H1 (cell line): ENCODE measurements around the gene SREK1IP1. TPM values are rescaled to one million over a fixed set of nuclear protein-coding genes. Genes with fewer than 3 reads are reported as not detected.

Experiments used
- CTCF ChIA-PET: fragments of 300-600 bp; sonication (Branson Sonifier 250); formaldehyde crosslinking; loops from one replicate; lab custom pipeline; 2021; ENCODE audit not compliant: partially characterized antibody; lab: Charles Lee
- POLR2A ChIA-PET: fragments of 300-600 bp; sonication (Branson Sonifier 250); formaldehyde crosslinking; loops from one replicate; lab custom pipeline; 2021; ENCODE audit warnings: inconsistent platforms; ENCODE audit not compliant: partially characterized antibody; lab: Charles Lee
- DNase-seq, 2 experiments: peaks; one replicate each; pipeline versions ENCODE4 v3.0.0 to v3.0.0-alpha.2; 2010 to 2022; ENCODE audit warnings: low spot score in 2 of 2, low read depth in 1 of 2, mixed read lengths in 1 of 2
- FAIRE-seq: peaks from 2 replicates; lab custom pipeline; 2011; peaks lifted over from hg19 to GRCh38; lab: Jason Lieb, UNC
- H2AFZ ChIP-seq: 2 replicates; pipeline ENCODE4 v1.8.1; 2012; ENCODE audit warnings: low read length, inconsistent platforms
- H2AK5ac ChIP-seq: 2 replicates; pipeline ENCODE4 v1.6.1; 2013; ENCODE audit warnings: low read depth, low read length
- H2BK120ac ChIP-seq: replicated peaks from 2 replicates; pipeline ENCODE3; 2013; ENCODE audit warnings: low read depth, low read length, inconsistent platforms
- H2BK12ac ChIP-seq: 2 replicates; pipeline ENCODE4 v1.6.1; 2013; ENCODE audit warnings: low read depth, low read length
- H2BK15ac ChIP-seq: 2 replicates; pipeline ENCODE4 v1.6.1; 2013; ENCODE audit warnings: low read length
- H2BK20ac ChIP-seq: 2 replicates; pipeline ENCODE4 v1.6.1; 2013; ENCODE audit warnings: low read length
- H2BK5ac ChIP-seq: 2 replicates; pipeline ENCODE4 v1.6.1; 2013; ENCODE audit warnings: low read depth, low read length
- H3K14ac ChIP-seq: 2 replicates; pipeline ENCODE4 v1.6.1; 2013; ENCODE audit warnings: inconsistent platforms; ENCODE audit not compliant: insufficient read length
- H3K18ac ChIP-seq: 2 replicates; pipeline ENCODE4 v1.6.1; 2013; ENCODE audit warnings: low read length; ENCODE audit errors: extremely low read depth
- H3K23ac ChIP-seq: 2 replicates; pipeline ENCODE4 v1.6.1; 2013; ENCODE audit warnings: inconsistent platforms; ENCODE audit not compliant: insufficient read length
- H3K23me2 ChIP-seq: 2 replicates; pipeline ENCODE4 v1.6.1; 2013; ENCODE audit warnings: low read depth, low read length
- H3K27ac ChIP-seq: 2 replicates; pipeline ENCODE4 v1.6.1; 2011; ENCODE audit warnings: low read depth, low read length, inconsistent platforms
- H3K27me3 ChIP-seq, 4 experiments: replicated peaks in 1 of 4; 1 replicate in 1 of 4; 2 replicates in 3 of 4; pipeline versions ENCODE4 v1.6.1 to v1.8.1; 2011 to 2013; ENCODE audit warnings: low read length in 3 of 4, mild to moderate bottlenecking in 3 of 4, inconsistent platforms in 2 of 4, mixed read lengths in 2 of 4, moderate library complexity in 1 of 4; ENCODE audit not compliant: control insufficient read depth in 3 of 4, insufficient read depth in 3 of 4; ENCODE audit errors: extremely low read depth in 1 of 4
- H3K36me3 ChIP-seq, 4 experiments: 2 replicates each; pipeline versions ENCODE4 v1.6.1 to v1.8.1; 2011 to 2013; ENCODE audit warnings: mild to moderate bottlenecking in 4 of 4, low read length in 3 of 4, moderate library complexity in 2 of 4, control low read depth in 1 of 4, inconsistent platforms in 1 of 4; ENCODE audit not compliant: insufficient read depth in 4 of 4, control insufficient read depth in 2 of 4
- H3K4ac ChIP-seq: replicated peaks from 2 replicates; pipeline ENCODE3; 2013; ENCODE audit warnings: low read length, low read depth, mixed read lengths, inconsistent platforms; ENCODE audit not compliant: insufficient read length
- H3K4me1 ChIP-seq, 4 experiments: replicated peaks in 1 of 4; 1 replicate in 1 of 4; 2 replicates in 3 of 4; pipeline versions ENCODE4 v1.6.1 to v1.8.1; 2011 to 2013; ENCODE audit warnings: low read length in 3 of 4, inconsistent platforms in 2 of 4, mixed read lengths in 1 of 4; ENCODE audit not compliant: insufficient read depth in 4 of 4, control insufficient read depth in 3 of 4
- H3K4me2 ChIP-seq, 2 experiments: 2 replicates each; pipeline versions ENCODE4 v1.6.1 to v1.8.1; 2011 to 2013; ENCODE audit warnings: low read depth in 2 of 2, low read length in 2 of 2, control low read depth in 1 of 2, inconsistent platforms in 1 of 2, mild to moderate bottlenecking in 1 of 2; ENCODE audit not compliant: insufficient read depth in 1 of 2
- H3K4me3 ChIP-seq, 4 experiments: fragments of 200-600, 300-600 bp in 1 of 4; sonication (generic), shearing (Covaris generic), sonication (Bioruptor Twin) in 1 of 4; 2 replicates each; pipeline versions ENCODE4 v1.5.1 to v1.8.1; 2011 to 2016; ENCODE audit warnings: low read length in 4 of 4, low read depth in 3 of 4, control low read depth in 2 of 4, inconsistent platforms in 2 of 4, mild to moderate bottlenecking in 2 of 4, mixed read lengths in 1 of 4, moderate library complexity in 1 of 4; ENCODE audit not compliant: insufficient read depth in 2 of 4; ENCODE audit errors: extremely low read depth in 1 of 4
- H3K56ac ChIP-seq: replicated peaks from 2 replicates; pipeline ENCODE3; 2013; ENCODE audit warnings: low read depth, mild to moderate bottlenecking, mixed read lengths, low read length, inconsistent platforms; ENCODE audit not compliant: insufficient read length
- H3K79me1 ChIP-seq: 2 replicates; pipeline ENCODE4 v1.6.1; 2013; ENCODE audit warnings: low read depth, low read length, control low read depth
- H3K79me2 ChIP-seq, 2 experiments: 2 replicates each; pipeline versions ENCODE4 v1.6.1 to v1.8.1; 2012 to 2013; ENCODE audit warnings: low read length in 2 of 2, mild to moderate bottlenecking in 2 of 2, inconsistent platforms in 1 of 2; ENCODE audit not compliant: insufficient read depth in 2 of 2, control insufficient read depth in 1 of 2
- H3K9ac ChIP-seq, 4 experiments: replicated peaks in 1 of 4; 1 replicate in 1 of 4; 2 replicates in 3 of 4; pipeline versions ENCODE4 v1.6.1 to v1.8.1; 2011 to 2013; ENCODE audit warnings: low read depth in 3 of 4, low read length in 3 of 4, control low read depth in 2 of 4, mild to moderate bottlenecking in 2 of 4, moderate library complexity in 2 of 4, inconsistent platforms in 1 of 4; ENCODE audit errors: extremely low read depth in 1 of 4
- H3K9me3 ChIP-seq, 2 experiments: 2 replicates each; pipeline versions ENCODE4 v1.6.1 to v1.8.1; 2012 to 2013; ENCODE audit warnings: mild to moderate bottlenecking in 2 of 2, moderate library complexity in 2 of 2, control low read depth in 1 of 2, inconsistent platforms in 1 of 2, low read depth in 1 of 2, low read length in 1 of 2, mixed read lengths in 1 of 2; ENCODE audit not compliant: insufficient read depth in 2 of 2
- H4K20me1 ChIP-seq, 2 experiments: replicated peaks in 1 of 2; 2 replicates each; pipeline versions ENCODE3 to v1.8.1; 2011 to 2013; ENCODE audit warnings: inconsistent platforms in 2 of 2, low read length in 2 of 2, mild to moderate bottlenecking in 1 of 2; ENCODE audit not compliant: insufficient read depth in 2 of 2, control insufficient read depth in 1 of 2
- H4K5ac ChIP-seq: 2 replicates; pipeline ENCODE4 v1.6.1; 2013; ENCODE audit warnings: low read length, low read depth, mixed read lengths, inconsistent platforms; ENCODE audit not compliant: insufficient read length
- H4K8ac ChIP-seq: 2 replicates; pipeline ENCODE4 v1.8.0; 2013; ENCODE audit warnings: mild to moderate bottlenecking, moderate library complexity, low read length, inconsistent platforms; ENCODE audit not compliant: insufficient read depth; ENCODE audit errors: extremely low read depth
- H4K91ac ChIP-seq: replicated peaks from 2 replicates; pipeline ENCODE3; 2013; ENCODE audit warnings: low read length, mixed read lengths, inconsistent platforms; ENCODE audit not compliant: insufficient read length
- ASH2L ChIP-seq: fragments of 200-600, 300-600 bp; sonication (generic); IDR thresholded peaks from one replicate; pipeline ENCODE4 v1.7.1; 2017; ENCODE audit warnings: low read length
- BACH1 ChIP-seq: IDR thresholded peaks from 2 replicates; pipeline ENCODE4 v1.6.1; 2012; ENCODE audit warnings: low read length, improper control_type of control experiment
- CEBPB ChIP-seq: IDR thresholded peaks from 2 replicates; pipeline ENCODE4 v1.6.1; 2012; ENCODE audit warnings: low read depth, low read length
- FOSL1 ChIP-seq: IDR thresholded peaks from 2 replicates; pipeline ENCODE4 v1.6.1; 2011; ENCODE audit warnings: mild to moderate bottlenecking, low read depth, low read length, moderate library complexity; ENCODE audit not compliant: insufficient read depth
- TBP ChIP-seq: IDR thresholded peaks from 2 replicates; pipeline ENCODE4 v1.6.1; 2011; ENCODE audit warnings: low read depth, low read length, improper control_type of control experiment
- WGBS, 2 experiments: shearing (Covaris generic) in 1 of 2; methylation state at CpG; one replicate each; pipeline versions ENCODE4 v1.1.6 to v1.1.7; 2013 to 2015; ENCODE audit warnings: low lambda C conversion rate in 2 of 2, mixed read lengths in 2 of 2, inconsistent platforms in 1 of 2, low coverage in 1 of 2, missing lambda C conversion rate in 1 of 2; ENCODE audit not compliant: insufficient replicate concordance in 2 of 2, insufficient coverage in 1 of 2, insufficient read length in 1 of 2; ENCODE audit errors: extremely low coverage in 1 of 2, missing lambda C conversion rate in 1 of 2; 5-methylcytosine and 5-hydroxymethylcytosine counted together
- polyA plus RNA-seq, 7 experiments: library from polyadenylated mRNA; depleted of rRNA in 3 of 7; stranded (reverse) in 5 of 7; unstranded in 2 of 7; fragments of >200 nt in 5 of 7; fragments of 200-250 nt in 2 of 7; gene quantifications; 1 replicate in 5 of 7; 2 replicates in 1 of 7; 4 replicates in 1 of 7; pipeline versions ENCODE4 v1.2.1 to v1.2.3, GENCODE V29; 2011 to 2013; ENCODE audit warnings: missing spikeins in 2 of 7, mixed read lengths in 2 of 7
- total RNA-seq: library from RNA; stranded (reverse); fragmentation: NEBNext Ultra II Directional; extraction: Animal tissue kit (Norgen Biotek cat#: 25700); gene quantifications from 2 replicates; pipeline ENCODE4 v1.2.1, GENCODE V29; 2021

The SREK1IP1 gene
- total and polyA plus RNA-seq, 2 of the 8 experiments (the other 6 are each of a cell fraction or from before 2014, with no cell fraction given), result 6.2 to 39.0 TPM

DNA sequence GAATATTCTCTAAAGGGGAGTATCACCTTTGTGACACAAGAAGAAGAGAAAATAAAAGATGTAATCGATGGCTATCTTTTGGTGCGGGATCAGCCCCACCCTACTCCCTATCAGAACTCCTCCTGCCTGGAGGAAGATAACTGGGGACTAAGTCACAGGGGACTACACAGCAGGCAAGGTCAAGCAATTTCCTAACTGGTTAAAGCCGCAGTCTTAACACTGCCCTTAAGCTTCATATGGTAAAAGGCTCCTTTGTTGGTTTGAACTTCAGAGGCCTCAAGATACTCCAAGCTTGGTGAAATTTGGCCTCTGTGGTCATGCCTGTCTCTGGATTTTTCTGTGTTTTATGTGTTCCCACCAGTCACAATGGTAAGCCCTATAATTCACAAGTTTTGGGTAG, 79.5 kb downstream of the SREK1IP1 start:
- Histone ChIP-seq H4K8ac (no peak overlapping the region), H2BK12ac (no peak overlapping the region), H2BK20ac (no peak overlapping the region), H3K4me1 (peaks cover 1 to 12% (median 8%) of the 10 kb centered on the region in 4 experiments), H3K27me3 (peaks cover 0 to 11% (median 8%) of the 10 kb centered on the region in 4 experiments; a peak in 6 of 7 replicates), H4K20me1 (no peaks in the 10 kb centered on the region), H3K4ac (no peak overlapping the region), H3K9ac (no peak overlapping the region), H2AFZ (no peak overlapping the region), H3K14ac (no peak overlapping the region), H2BK15ac (no peak overlapping the region), H2AK5ac (no peak overlapping the region), H4K91ac (no peak overlapping the region), H3K27ac (no peak overlapping the region), H3K56ac (no peak overlapping the region), H3K36me3 (no peaks in the 10 kb centered on the region), H3K79me2 (no peaks in the 10 kb centered on the region), H3K23me2 (peaks cover 13% of the 10 kb centered on the region), H3K23ac (no peak overlapping the region), H4K5ac (no peak overlapping the region), H3K79me1 (no peaks in the 10 kb centered on the region), H2BK5ac (no peak overlapping the region), H3K9me3 (no peaks in the 10 kb centered on the region), H3K18ac (no peak overlapping the region), H2BK120ac (no peak overlapping the region), H3K4me3 (no peak overlapping the region), H3K4me2 (no peak overlapping the region)
- ChIA-PET CTCF (interaction anchor here (0.7 to 1.2 kb wide), 3 partner anchors 19 to 95 kb away, joined by 3 read pairs; no protein-coding TSS in a partner anchor), POLR2A (interaction anchor here (1.2 to 4.8 kb wide), 3 partner anchors 26 to 79 kb away, joined by 3 to 30 read pairs (median 4); partner anchors contain the start of genes CWC27 and SREK1IP1)
- FAIRE-seq, result no peak
- no peak for DNase-seq
- 82% methylated on average over 3 of the region's 3 CpGs; no CpG with 5 or more reads in 1 of the 2 experiments for WGBS, 2 experiments
- TF ChIP-seq CEBPB (no peak), BACH1 (no peak), FOSL1 (no peak), TBP (no peak), ASH2L (no peak)
